Caco-2 (cell line): ENCODE results near the gene ACIN1. TPM values are rescaled to one million over a fixed set of nuclear protein-coding genes. Genes with fewer than 3 reads are reported as not detected.

ENCODE experiments used
- BruUV-seq: library from RNA; stranded (reverse); fragments of 400-500 nt; replicated peaks from 2 replicates; lab custom pipeline; 2021; lab: Mats Ljungman, UMichigan
- CTCF ChIA-PET: fragments of 300-600 bp; sonication (Branson Sonifier 250); formaldehyde crosslinking; loops from one replicate; lab custom pipeline; 2022; ENCODE audit warnings: antibody characterized with exemption; lab: Charles Lee
- POLR2A ChIA-PET: fragments of 300-600 bp; sonication (Branson Sonifier 250); formaldehyde crosslinking; loops from one replicate; lab custom pipeline; 2022; ENCODE audit warnings: antibody characterized with exemption; lab: Charles Lee
- DNase-seq, 2 experiments: peaks; one replicate each; pipeline versions ENCODE4 v3.0.0 to v3.0.0-alpha.2; 2020 to 2022
- H3K27me3 ChIP-seq: replicated peaks from 2 replicates; pipeline ENCODE4 v1.6.0; 2011; ENCODE audit warnings: low read length; ENCODE audit not compliant: control insufficient read depth, insufficient read depth
- H3K36me3 ChIP-seq: 2 replicates; pipeline ENCODE4 v1.5.1; 2011; ENCODE audit warnings: low read length; ENCODE audit not compliant: control insufficient read depth, insufficient read depth
- H3K4me1 ChIP-seq: fragments of 250-450 bp; sonication (Bioruptor Pico); 2 replicates; pipeline ENCODE4 v1.5.1; 2020; ENCODE audit warnings: mild to moderate bottlenecking
- H3K4me3 ChIP-seq: 2 replicates; pipeline ENCODE4 v1.5.1; 2011; ENCODE audit warnings: low read depth, mild to moderate bottlenecking, control low read depth, low read length
- H3K9me3 ChIP-seq: fragments of 250-450 bp; sonication (Bioruptor Pico); 2 replicates; pipeline ENCODE4 v1.5.1; 2020; ENCODE audit warnings: mild to moderate bottlenecking, moderate library complexity
- H3K27ac Mint-ChIP-seq: one replicate; pipeline ENCODE4 v1.8.0; 2022; ENCODE audit warnings: mixed read lengths; ENCODE audit not compliant: unreplicated experiment
- H3K27me3 Mint-ChIP-seq: one replicate; pipeline ENCODE4 v1.8.0; 2022; ENCODE audit warnings: mixed read lengths; ENCODE audit not compliant: insufficient read depth, unreplicated experiment
- H3K36me3 Mint-ChIP-seq: one replicate; pipeline ENCODE4 v1.8.0; 2022; ENCODE audit warnings: mild to moderate bottlenecking, mixed read lengths; ENCODE audit not compliant: insufficient read depth, unreplicated experiment
- H3K4me1 Mint-ChIP-seq: one replicate; pipeline ENCODE4 v1.8.0; 2022; ENCODE audit warnings: low read depth, mixed read lengths; ENCODE audit not compliant: unreplicated experiment
- H3K4me3 Mint-ChIP-seq: one replicate; pipeline ENCODE4 v1.8.0; 2022; ENCODE audit warnings: mild to moderate bottlenecking, moderate library complexity, mixed read lengths; ENCODE audit not compliant: unreplicated experiment
- H3K9me3 Mint-ChIP-seq: one replicate; pipeline ENCODE4 v1.8.0; 2022; ENCODE audit warnings: mixed read lengths; ENCODE audit not compliant: unreplicated experiment
- intact Hi-C: fragments of 100-400 bp; cut with micrococcal nuclease; formaldehyde crosslinking; loops from one replicate; pipeline ENCODE4 v1.10.0; 2022; ENCODE audit not compliant: unreplicated experiment
- total RNA-seq: library from RNA; stranded (reverse); gene quantifications from 2 replicates; pipeline ENCODE4 v1.2.3, GENCODE V29; 2022
- TF ChIP-seq, protein P1 (sequence below), 2 experiments: fragments of 200-600 bp in 1 of 2; IDR thresholded peaks; 1 replicate in 1 of 2; 2 replicates in 1 of 2; pipeline versions ENCODE4 v1.5.1 to v1.8.0; 2011 to 2022; ENCODE audit warnings: antibody characterized with exemption in 1 of 2, control low read depth in 1 of 2, inconsistent platforms in 1 of 2, low read depth in 1 of 2, low read length in 1 of 2, mild to moderate bottlenecking in 1 of 2, moderate library complexity in 1 of 2; ENCODE audit not compliant: insufficient read depth in 1 of 2, severe bottlenecking in 1 of 2, unreplicated experiment in 1 of 2

The ACIN1 gene
- total RNA-seq, 1 experiment from 2014 or later, result 193 TPM

- intact Hi-C loops, result loop anchor here (2.0 kb wide), 1 partner anchor 23 kb away; no protein-coding TSS in a partner anchor
- Histone ChIP-seq H3K4me3 (peak overlapping the region; percentile 49), H3K9me3 (no peaks in the 10 kb centered on the region), H3K27me3 (no peaks in the 10 kb centered on the region), H3K36me3 (peaks cover 2% of the 10 kb centered on the region), H3K4me1 (peaks cover 3% of the 10 kb centered on the region; the same call in 1 of the 2 replicates)
- H3K36me3 Mint-ChIP-seq, result peaks cover 51% of the 10 kb centered on the region
- BruUV-seq, result TSS peak; percentile 49
- H3K27me3 Mint-ChIP-seq, result no peaks in the 10 kb centered on the region
- ChIA-PET POLR2A (interaction anchor here (0.6 to 2.2 kb wide), 19 partner anchors 10 to 228 kb away, joined by 3 to 23 read pairs (median 7); partner anchors contain the start of genes AJUBA and PABPN1), CTCF (interaction anchor here (0.7 to 3.3 kb wide), 13 partner anchors 14 to 227 kb away, joined by 3 to 110 read pairs (median 10); partner anchors contain the start of genes CDH24 and PABPN1)
- H3K4me1 Mint-ChIP-seq, result peaks cover 10% of the 10 kb centered on the region
- no peak for DNase-seq
- H3K4me3 Mint-ChIP-seq, result no peak overlapping the region
- no peaks in the 10 kb centered on the region for H3K9me3 Mint-ChIP-seq
- H3K27ac Mint-ChIP-seq, result no peak overlapping the region
- TF ChIP-seq, protein P1, sequence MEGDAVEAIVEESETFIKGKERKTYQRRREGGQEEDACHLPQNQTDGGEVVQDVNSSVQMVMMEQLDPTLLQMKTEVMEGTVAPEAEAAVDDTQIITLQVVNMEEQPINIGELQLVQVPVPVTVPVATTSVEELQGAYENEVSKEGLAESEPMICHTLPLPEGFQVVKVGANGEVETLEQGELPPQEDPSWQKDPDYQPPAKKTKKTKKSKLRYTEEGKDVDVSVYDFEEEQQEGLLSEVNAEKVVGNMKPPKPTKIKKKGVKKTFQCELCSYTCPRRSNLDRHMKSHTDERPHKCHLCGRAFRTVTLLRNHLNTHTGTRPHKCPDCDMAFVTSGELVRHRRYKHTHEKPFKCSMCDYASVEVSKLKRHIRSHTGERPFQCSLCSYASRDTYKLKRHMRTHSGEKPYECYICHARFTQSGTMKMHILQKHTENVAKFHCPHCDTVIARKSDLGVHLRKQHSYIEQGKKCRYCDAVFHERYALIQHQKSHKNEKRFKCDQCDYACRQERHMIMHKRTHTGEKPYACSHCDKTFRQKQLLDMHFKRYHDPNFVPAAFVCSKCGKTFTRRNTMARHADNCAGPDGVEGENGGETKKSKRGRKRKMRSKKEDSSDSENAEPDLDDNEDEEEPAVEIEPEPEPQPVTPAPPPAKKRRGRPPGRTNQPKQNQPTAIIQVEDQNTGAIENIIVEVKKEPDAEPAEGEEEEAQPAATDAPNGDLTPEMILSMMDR (IDR thresholded peaks at IDR 0.05; ENCODE audit: insufficient read depth in 1 of 2, low read depth in 1 of 2, low read length in 1 of 2, severe bottlenecking in 1 of 2, unreplicated experiment in 1 of 2), result peak in 1 of 2 experiments; percentile 12
These were observed 808 bp downstream of the ACIN1 start for GRCh38 chr14:23093991-23094665.

GRCh38 chr14:23093526-23093925 lies 1.4 kb downstream of the ACIN1 start:
- peaks cover 3% of the 10 kb centered on the region; the same call in 1 of the 2 replicates for H3K4me1 ChIP-seq
- Mint-ChIP-seq H3K4me1 (peaks cover 10% of the 10 kb centered on the region), H3K4me3 (no peak overlapping the region), H3K9me3 (no peaks in the 10 kb centered on the region), H3K36me3 (peaks cover 50% of the 10 kb centered on the region), H3K27ac (no peak overlapping the region), H3K27me3 (no peaks in the 10 kb centered on the region)
- intact Hi-C loops, result no loop called here
- ChIA-PET POLR2A (no interaction called here), CTCF (interaction anchor here (3.3 kb wide), 1 partner anchor 25 kb away, joined by 110 read pairs; no protein-coding TSS in a partner anchor)
- H3K9me3 ChIP-seq, result no peaks in the 10 kb centered on the region
- no TSS peak for BruUV-seq
- no peak for DNase-seq
- peak overlapping the region; percentile 49 for H3K4me3 ChIP-seq
- peaks cover 2% of the 10 kb centered on the region for H3K36me3 ChIP-seq
- H3K27me3 ChIP-seq, result no peaks in the 10 kb centered on the region
- TF ChIP-seq, protein P1 (IDR thresholded peaks at IDR 0.05; ENCODE audit: insufficient read depth in 1 of 2, low read depth in 1 of 2, low read length in 1 of 2, severe bottlenecking in 1 of 2, unreplicated experiment in 1 of 2), result no peak

DNA sequence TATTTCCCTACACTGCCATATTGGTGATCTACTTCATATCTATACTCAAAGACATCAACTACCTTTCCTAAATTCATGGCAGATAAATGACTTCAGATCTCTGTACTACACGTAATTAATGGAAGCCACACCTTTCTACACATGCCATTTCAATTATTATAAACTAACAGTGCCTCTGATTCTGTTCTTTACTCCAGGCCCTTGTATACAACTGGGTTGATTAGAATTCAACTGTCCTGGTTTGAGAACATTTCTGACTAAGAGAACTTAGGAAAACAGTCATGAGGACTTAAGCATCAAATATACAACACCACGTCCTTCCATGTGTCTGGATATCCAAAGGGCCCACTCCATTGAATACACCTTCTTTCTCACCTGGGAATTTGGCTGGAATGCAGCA lies 1.8 kb downstream of the ACIN1 start:
- no peaks in the 10 kb centered on the region for H3K9me3 ChIP-seq
- peaks cover 3% of the 10 kb centered on the region; the same call in 1 of the 2 replicates for H3K4me1 ChIP-seq
- no peak overlapping the region for H3K4me3 ChIP-seq
- ChIA-PET CTCF (interaction anchor here (1.5 kb wide), 1 partner anchor 27 kb away, joined by 3 read pairs; no protein-coding TSS in a partner anchor), POLR2A (no interaction called here)
- Mint-ChIP-seq H3K9me3 (no peaks in the 10 kb centered on the region), H3K4me3 (no peak overlapping the region), H3K36me3 (peaks cover 54% of the 10 kb centered on the region), H3K27me3 (no peaks in the 10 kb centered on the region), H3K27ac (no peak overlapping the region), H3K4me1 (peaks cover 10% of the 10 kb centered on the region)
- no TSS peak for BruUV-seq
- H3K36me3 ChIP-seq, result peaks cover 2% of the 10 kb centered on the region
- intact Hi-C loops, result no loop called here
- DNase-seq, result no peak
- H3K27me3 ChIP-seq, result no peaks in the 10 kb centered on the region
- TF ChIP-seq, protein P1 (IDR thresholded peaks at IDR 0.05; ENCODE audit: insufficient read depth in 1 of 2, low read depth in 1 of 2, low read length in 1 of 2, severe bottlenecking in 1 of 2, unreplicated experiment in 1 of 2), result no peak
